NT2/D1 (cell line): ENCODE measurements around the gene PRELID3B.
A peak's percentile ranks its signal among the peaks of the same experiment; 100 is the strongest.

Experiments
- DNase-seq: peaks from one replicate; pipeline ENCODE4 v3.0.0-alpha.2; 2011; ENCODE audit warnings: low read depth, low spot score
- H3K27me3 ChIP-seq: 2 replicates; pipeline ENCODE4 v1.6.0; 2011; ENCODE audit warnings: mild to moderate bottlenecking; ENCODE audit not compliant: insufficient read length, insufficient read depth
- H3K36me3 ChIP-seq: 2 replicates; pipeline ENCODE4 v1.6.1; 2011; ENCODE audit warnings: mild to moderate bottlenecking, low read length, mixed read lengths; ENCODE audit not compliant: insufficient read depth, insufficient read length
- H3K4me1 ChIP-seq: 2 replicates; pipeline ENCODE4 v1.5.1; 2011; ENCODE audit not compliant: insufficient read depth, insufficient read length
- H3K4me3 ChIP-seq: 2 replicates; pipeline ENCODE4 v1.5.1; 2011; ENCODE audit warnings: low read depth; ENCODE audit not compliant: insufficient read length
- H3K9ac ChIP-seq: 2 replicates; pipeline ENCODE4 v1.6.0; 2011; ENCODE audit warnings: low read depth; ENCODE audit not compliant: insufficient read length
- H3K9me3 ChIP-seq: 2 replicates; pipeline ENCODE4 v1.5.1; 2011; ENCODE audit warnings: mild to moderate bottlenecking, low read length; ENCODE audit not compliant: insufficient read depth
- SUZ12 ChIP-seq: IDR thresholded peaks from 2 replicates; pipeline ENCODE4 v1.6.1; 2011; ENCODE audit not compliant: insufficient read length, insufficient read depth; ENCODE audit errors: extremely low read depth
- YY1 ChIP-seq: IDR thresholded peaks from 2 replicates; pipeline ENCODE4 v1.6.1; 2011; ENCODE audit not compliant: insufficient read length, insufficient read depth
- ZNF274 ChIP-seq: IDR thresholded peaks from 2 replicates; pipeline ENCODE4 v1.6.1; 2011; ENCODE audit warnings: mild to moderate bottlenecking, low read depth, low read length

PRELID3B gene

GRCh38 chr20:59032023-59032712, 10.4 kb downstream of the PRELID3B start, which contains the start of gene ATP5F1E:
Gene ATP5F1E, minus strand, starts transcription at chr20:59032335. Its CDS starts 84 bp downstream, at chr20:59032251.
- H3K4me1 ChIP-seq, result no peaks in the 10 kb centered on the region
- peaks cover 36% of the 10 kb centered on the region for H3K27me3 ChIP-seq
- H3K36me3 ChIP-seq, result peaks cover 78% of the 10 kb centered on the region
- DNase-seq, result peak; percentile 90
- no peaks in the 10 kb centered on the region for H3K9me3 ChIP-seq
- peak within 1 kb of the TSS; percentile 96 for H3K4me3 ChIP-seq
- TF ChIP-seq YY1, result no peak
- no peak for TF ChIP-seq SUZ12
- no peak for TF ChIP-seq ZNF274
- H3K9ac ChIP-seq, result peak within 1 kb of the TSS; percentile 99

- Histone ChIP-seq H3K4me3 (peak overlapping the region; percentile 96), H3K4me1 (no peaks in the 10 kb centered on the region), H3K9ac (peak overlapping the region; percentile 99), H3K36me3 (peaks cover 78% of the 10 kb centered on the region), H3K27me3 (peaks cover 42% of the 10 kb centered on the region), H3K9me3 (no peaks in the 10 kb centered on the region)
- no peak for DNase-seq
- TF ChIP-seq ZNF274 (no peak), SUZ12 (no peak), YY1 (no peak)
These were observed 11.0 kb downstream of the PRELID3B start for GRCh38 chr20:59031564-59032022.

- Histone ChIP-seq H3K36me3 (peaks cover 77% of the 10 kb centered on the region), H3K9me3 (no peaks in the 10 kb centered on the region), H3K27me3 (peaks cover 47% of the 10 kb centered on the region), H3K4me3 (peak overlapping the region; percentile 96), H3K4me1 (no peaks in the 10 kb centered on the region), H3K9ac (peak overlapping the region; percentile 99)
- DNase-seq, result no peak
- TF ChIP-seq YY1 (no peak), SUZ12 (no peak), ZNF274 (no peak)
These were observed 11.5 kb downstream of the PRELID3B start for GRCh38 chr20:59030911-59031563.

GRCh38 chr20:59028812-59029211, 13.8 kb downstream of the PRELID3B start:
- Histone ChIP-seq H3K36me3 (peaks cover 78% of the 10 kb centered on the region), H3K27me3 (peaks cover 68% of the 10 kb centered on the region), H3K9me3 (no peaks in the 10 kb centered on the region), H3K4me3 (no peak overlapping the region), H3K9ac (no peak overlapping the region), H3K4me1 (no peaks in the 10 kb centered on the region)
- peak; percentile 72 for DNase-seq
- no peak for TF ChIP-seq ZNF274
- no peak for TF ChIP-seq YY1
- no peak for TF ChIP-seq SUZ12

GRCh38 chr20:59027741-59028320, 14.8 kb downstream of the PRELID3B start:
- H3K27me3 ChIP-seq, result peaks cover 72% of the 10 kb centered on the region
- no peaks in the 10 kb centered on the region for H3K4me1 ChIP-seq
- H3K9me3 ChIP-seq, result no peaks in the 10 kb centered on the region
- no peak overlapping the region for H3K4me3 ChIP-seq
- no peak for DNase-seq
- no peak for TF ChIP-seq YY1
- TF ChIP-seq ZNF274, result no peak
- no peak for TF ChIP-seq SUZ12
- peaks cover 83% of the 10 kb centered on the region for H3K36me3 ChIP-seq
- no peak overlapping the region for H3K9ac ChIP-seq

GRCh38 chr20:59026904-59027740, 15.5 kb downstream of the PRELID3B start:
- peaks cover 72% of the 10 kb centered on the region for H3K27me3 ChIP-seq
- H3K9me3 ChIP-seq, result no peaks in the 10 kb centered on the region
- no peak overlapping the region for H3K9ac ChIP-seq
- TF ChIP-seq YY1 (no peak), ZNF274 (no peak), SUZ12 (no peak)
- H3K4me3 ChIP-seq, result no peak overlapping the region
- no peak for DNase-seq
- peaks cover 86% of the 10 kb centered on the region for H3K36me3 ChIP-seq
- no peaks in the 10 kb centered on the region for H3K4me1 ChIP-seq
